Measurements from ENCODE around the gene ZNF189.

DNA sequence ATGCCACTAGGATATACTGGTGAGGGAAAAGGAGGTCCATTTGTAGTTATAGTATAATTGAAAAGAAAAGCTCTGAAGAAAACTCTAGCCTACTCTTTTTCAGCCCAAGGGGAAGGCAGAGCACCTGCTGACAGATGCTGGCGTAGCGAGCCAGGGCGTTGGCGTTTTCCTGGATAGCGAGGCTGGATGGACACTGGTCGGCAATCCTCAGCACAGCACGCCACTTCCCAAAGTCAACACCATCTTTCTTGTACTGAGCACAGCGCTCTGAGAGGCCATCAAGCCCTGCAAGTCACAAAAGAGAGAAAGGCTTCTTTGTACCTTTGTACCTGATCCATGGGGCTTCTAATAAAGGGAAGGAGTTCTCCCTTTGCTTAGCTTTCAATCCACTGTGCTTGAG, 28.7 kb downstream of the ZNF189 start:
- TF ChIP-seq POLR2A (IDR thresholded peaks at IDR 0.05; ENCODE audit: low read length) = no peak
- TF ChIP-seq, protein P1, sequence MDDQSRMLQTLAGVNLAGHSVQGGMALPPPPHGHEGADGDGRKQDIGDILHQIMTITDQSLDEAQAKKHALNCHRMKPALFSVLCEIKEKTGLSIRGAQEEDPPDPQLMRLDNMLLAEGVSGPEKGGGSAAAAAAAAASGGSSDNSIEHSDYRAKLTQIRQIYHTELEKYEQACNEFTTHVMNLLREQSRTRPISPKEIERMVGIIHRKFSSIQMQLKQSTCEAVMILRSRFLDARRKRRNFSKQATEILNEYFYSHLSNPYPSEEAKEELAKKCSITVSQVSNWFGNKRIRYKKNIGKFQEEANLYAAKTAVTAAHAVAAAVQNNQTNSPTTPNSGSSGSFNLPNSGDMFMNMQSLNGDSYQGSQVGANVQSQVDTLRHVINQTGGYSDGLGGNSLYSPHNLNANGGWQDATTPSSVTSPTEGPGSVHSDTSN (IDR thresholded peaks at IDR 0.05) = no peak
- TF ChIP-seq, protein P2, sequence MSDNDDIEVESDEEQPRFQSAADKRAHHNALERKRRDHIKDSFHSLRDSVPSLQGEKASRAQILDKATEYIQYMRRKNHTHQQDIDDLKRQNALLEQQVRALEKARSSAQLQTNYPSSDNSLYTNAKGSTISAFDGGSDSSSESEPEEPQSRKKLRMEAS (IDR thresholded peaks at IDR 0.05) = no peak
- TF ChIP-seq EP300 (IDR thresholded peaks at IDR 0.05) = no peak
- no peak for TF ChIP-seq MAZ (IDR thresholded peaks at IDR 0.05; ENCODE audit: borderline replicate concordance, low read depth, low read length)
- TF ChIP-seq, protein P3, sequence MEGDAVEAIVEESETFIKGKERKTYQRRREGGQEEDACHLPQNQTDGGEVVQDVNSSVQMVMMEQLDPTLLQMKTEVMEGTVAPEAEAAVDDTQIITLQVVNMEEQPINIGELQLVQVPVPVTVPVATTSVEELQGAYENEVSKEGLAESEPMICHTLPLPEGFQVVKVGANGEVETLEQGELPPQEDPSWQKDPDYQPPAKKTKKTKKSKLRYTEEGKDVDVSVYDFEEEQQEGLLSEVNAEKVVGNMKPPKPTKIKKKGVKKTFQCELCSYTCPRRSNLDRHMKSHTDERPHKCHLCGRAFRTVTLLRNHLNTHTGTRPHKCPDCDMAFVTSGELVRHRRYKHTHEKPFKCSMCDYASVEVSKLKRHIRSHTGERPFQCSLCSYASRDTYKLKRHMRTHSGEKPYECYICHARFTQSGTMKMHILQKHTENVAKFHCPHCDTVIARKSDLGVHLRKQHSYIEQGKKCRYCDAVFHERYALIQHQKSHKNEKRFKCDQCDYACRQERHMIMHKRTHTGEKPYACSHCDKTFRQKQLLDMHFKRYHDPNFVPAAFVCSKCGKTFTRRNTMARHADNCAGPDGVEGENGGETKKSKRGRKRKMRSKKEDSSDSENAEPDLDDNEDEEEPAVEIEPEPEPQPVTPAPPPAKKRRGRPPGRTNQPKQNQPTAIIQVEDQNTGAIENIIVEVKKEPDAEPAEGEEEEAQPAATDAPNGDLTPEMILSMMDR (IDR thresholded peaks at IDR 0.05) = no peak

Measured in A549 (cell line).